NCI-H1092 treated with DMSO at 0.1 percent for 48 hours (cell line): ENCODE measurements around the gene KCNH2.

Experiments used
- DNase-seq: peaks from one replicate; lab custom pipeline; 2025; lab: John Stamatoyannopoulos, UW

KCNH2 gene

GRCh38 chr7:150959739-150960734 is 18.1 kb downstream of the KCNH2 start:
- no peak for DNase-seq

- DNase-seq: no peak
Observed at GRCh38 chr7:150959081-150959480, 19.0 kb downstream of the KCNH2 start.

- DNase-seq: no peak
Observed at GRCh38 chr7:150958597-150958996, 19.5 kb downstream of the KCNH2 start.

- no peak for DNase-seq
Observed at GRCh38 chr7:150958062-150958552, 20.0 kb downstream of the KCNH2 start.

GRCh38 chr7:150957133-150958020 is 20.7 kb downstream of the KCNH2 start:
- DNase-seq: no peak

DNA sequence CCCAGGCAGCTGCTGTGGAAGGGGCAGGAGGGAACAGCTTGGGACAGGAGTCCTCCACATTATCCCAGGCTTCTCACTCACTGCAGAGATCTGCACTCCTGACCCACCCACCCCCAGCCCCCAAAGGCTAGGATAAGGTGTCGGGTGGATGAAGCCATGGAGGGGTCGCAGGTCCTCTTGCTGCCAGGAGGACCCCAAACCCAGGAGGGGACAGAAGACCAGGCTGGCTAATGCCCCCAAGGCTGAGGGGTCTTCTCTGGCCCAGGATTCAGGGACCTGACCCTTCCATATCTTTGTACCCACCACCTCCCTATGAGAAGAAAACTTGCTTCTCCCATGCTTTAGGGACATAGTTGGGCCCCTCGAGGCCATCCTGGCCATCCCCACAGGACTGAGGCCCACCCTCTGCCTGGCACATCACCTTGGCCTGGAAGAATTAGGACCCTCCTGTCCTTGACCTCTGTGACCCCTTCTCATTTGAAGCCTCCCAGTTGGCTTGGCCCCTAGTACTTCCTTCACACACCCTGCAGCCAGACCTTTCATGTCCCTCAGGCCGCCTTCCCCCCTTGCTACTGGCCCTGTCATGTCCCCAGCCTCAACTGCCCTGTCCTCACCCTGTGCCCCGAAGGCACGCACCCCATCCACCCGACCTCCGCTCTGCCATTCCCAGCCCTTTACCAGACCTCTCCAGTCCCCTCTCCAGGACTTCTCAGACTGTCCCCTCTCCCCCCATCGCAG is 21.6 kb downstream of the KCNH2 start:
- no peak for DNase-seq

DNA sequence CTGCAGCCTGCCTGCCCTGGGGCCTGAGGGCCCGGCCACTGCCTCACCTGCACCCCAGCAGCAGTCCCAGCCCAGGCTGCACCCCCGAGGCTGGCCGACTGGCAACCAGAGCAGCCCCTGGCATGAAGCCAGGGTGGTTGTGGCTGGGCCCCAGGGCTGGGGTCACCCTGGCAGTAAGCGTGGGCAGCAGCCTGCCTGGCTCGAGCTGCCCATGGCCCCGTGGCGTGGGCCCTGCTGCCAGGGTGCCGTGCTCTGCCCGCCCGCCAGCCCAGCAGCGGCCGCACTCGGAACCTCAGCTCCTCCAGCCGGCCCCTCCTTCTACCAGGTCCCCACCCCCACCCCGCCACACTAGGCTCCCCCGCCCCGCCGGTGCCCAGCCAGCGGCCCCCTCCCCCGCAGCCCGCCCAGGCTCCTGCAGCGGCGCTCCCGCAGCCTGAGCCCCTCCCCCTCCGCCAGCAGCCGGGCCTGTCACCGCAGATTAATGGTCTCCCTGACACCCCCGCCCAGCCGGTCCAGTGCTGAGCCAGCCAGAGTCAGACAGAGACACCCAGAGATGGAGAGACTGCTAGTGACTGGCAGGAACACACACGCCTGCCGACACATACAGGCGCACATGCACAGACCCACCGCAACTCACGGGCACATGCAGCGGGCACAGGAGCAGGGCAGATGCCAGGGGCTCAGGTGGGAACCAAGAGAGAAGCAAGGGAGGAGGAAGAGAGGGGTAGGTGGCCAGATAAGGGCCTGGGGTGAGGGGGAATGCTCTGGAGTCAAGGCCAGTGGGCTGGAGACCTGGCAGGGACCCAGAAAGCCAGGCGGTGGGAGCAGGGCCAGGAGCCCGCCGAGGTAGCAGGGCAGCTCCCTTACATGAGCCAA is 22.4 kb downstream of the KCNH2 start:
- peak; percentile 95 for DNase-seq

DNA sequence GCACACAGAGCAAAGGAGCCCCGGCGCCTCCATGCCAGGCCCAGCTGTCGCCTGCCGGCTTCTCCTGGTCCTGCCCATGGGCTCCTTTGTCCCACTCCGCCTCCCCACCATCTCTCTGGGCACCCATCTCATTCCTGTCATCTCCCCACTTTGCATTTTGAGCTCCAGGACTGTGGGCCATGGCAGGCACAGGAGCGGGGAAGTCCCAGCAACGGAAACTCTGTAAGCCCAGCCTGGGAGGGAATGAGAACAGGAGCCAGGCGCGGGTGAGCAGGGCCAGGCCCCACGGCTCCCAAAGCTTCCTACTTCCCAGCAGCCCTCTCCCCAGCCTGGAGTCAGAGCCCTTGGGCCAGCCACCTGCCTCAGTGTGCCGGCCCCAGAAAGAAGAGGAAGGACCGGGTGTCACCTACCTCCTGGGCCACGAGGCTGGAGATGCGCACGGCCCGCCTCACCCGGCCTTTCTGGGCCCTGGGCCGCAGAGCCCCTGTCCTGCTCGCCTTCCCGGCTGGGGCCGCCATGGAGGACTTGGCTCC is 23.1 kb downstream of the KCNH2 start:
- DNase-seq: no peak

GRCh38 chr7:150954201-150954985 is 23.7 kb downstream of the KCNH2 start:
- DNase-seq: no peak

DNA sequence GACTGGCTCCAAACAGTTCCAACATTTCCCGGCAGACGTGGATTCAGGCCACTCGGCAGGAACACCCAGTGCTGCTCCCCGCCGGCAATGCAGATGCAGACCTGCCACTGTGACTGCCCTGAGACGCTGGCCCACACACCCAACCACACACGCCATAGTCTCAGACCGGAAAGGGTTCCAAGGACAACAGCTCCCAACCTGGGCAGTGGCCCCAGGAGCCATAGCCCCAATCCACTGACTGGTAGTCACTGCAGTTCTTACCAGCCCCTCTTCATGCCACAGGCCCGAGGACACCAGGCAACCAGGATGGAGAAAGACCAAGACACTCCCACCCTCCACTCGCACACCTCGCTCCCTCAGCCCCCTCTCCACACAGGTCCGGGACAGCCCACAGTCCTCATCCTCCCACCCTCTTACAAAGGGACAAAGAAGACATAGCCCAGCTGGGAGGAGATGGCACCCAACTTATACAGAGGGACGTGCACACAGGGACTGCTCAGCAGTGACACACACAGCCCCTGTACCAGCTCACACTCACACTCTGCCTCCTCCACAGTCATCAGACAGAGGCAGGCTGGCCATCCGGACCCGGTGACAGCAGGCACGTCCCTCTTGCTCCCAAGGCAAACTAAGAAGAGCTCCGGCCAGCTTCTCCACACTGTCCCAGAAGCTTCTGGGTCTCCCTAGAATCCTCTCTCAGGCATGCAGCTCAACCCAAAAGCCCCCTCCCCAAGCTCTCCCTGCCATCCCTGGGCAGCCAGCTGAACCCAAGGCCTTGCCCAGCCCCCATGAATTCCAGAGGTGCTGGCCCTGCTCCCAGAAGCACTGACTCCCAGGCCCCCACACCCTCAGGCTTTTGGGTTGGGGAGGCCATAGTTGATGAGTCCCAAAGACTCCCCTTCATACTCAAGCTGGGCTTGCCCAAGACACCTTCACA is 24.8 kb downstream of the KCNH2 start:
- no peak for DNase-seq

- no peak for DNase-seq
Observed at GRCh38 chr7:150952331-150953050, 25.6 kb downstream of the KCNH2 start.

GRCh38 chr7:150951521-150951920 is 26.6 kb downstream of the KCNH2 start:
- no peak for DNase-seq

GRCh38 chr7:150951181-150951520 is 27.0 kb downstream of the KCNH2 start:
- no peak for DNase-seq

DNA sequence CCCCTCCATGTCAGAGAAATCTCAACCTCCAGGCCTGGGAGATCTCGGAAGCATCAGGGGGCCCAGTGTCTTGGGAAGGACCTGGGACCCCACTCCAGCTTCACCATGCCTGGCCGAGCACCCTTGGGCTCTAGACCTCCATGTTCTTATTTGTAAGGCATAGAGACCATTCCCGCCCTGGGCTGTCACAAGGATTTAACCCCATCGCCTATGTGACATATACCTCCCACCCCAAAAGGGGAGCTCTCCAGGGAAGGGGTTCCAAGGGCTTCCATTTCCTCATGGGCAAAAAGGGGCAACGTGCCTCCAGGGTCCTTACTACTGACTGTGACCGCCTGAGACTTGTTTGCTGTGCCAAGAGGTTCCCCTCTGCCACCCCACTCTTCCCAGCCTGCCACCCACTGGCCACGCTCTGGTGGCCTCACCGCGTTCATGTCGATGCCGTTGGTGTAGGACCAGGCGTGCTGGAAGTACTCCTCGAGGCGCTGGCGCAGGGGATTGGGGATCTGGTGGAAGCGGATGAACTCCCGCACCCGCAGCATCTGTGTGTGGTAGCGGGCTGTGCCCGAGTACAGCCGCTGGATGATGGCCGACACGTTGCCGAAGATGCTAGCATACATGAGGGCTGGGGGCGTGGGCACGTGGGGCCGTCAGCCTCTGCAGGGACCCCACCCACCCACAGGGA is 27.5 kb downstream of the KCNH2 start:
- DNase-seq: no peak

GRCh38 chr7:150949971-150950491 is 28.1 kb downstream of the KCNH2 start:
- no peak for DNase-seq

GRCh38 chr7:150949564-150949963 is 28.6 kb downstream of the KCNH2 start:
- DNase-seq: no peak

DNA sequence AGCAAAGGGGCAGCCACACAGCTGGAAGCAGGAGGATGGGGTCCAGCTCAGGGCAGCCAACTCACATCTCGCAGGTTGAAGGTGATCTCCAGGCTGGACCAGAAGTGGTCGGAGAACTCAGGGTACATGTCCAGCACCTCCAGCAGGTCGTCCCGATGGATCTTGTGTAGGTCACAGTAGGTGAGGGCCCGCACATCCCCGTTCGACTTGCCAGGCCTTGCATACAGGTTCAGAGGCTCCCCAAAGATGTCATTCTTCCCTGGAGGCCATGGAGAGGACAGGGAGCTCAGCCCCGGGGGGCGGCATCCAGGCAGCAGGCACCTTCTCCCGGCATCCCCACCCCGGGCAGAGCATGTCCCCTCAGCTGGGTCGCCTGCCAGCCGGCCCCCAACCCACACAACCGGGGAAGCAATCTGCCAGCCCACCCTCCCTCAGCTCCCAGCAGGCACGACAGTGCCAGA is 29.3 kb downstream of the KCNH2 start:
- no peak for DNase-seq
